Activated B cell treated with CpG ODN at 0.5 μM for 24 hours (primary cell): ENCODE results near the gene SP2. TPM values are rescaled to one million over a fixed set of nuclear protein-coding genes. Genes with fewer than 3 reads are reported as not detected.

ENCODE experiments used
- ATAC-seq: fragments of 200-7000 bp; cut with Tn5 transposase; one replicate; pipeline ENCODE4 v1.10.0; 2021; ENCODE audit warnings: low read depth, mild to moderate bottlenecking, moderate library complexity
- CTCF ChIA-PET: fragments of 350-600 bp; sonication (Branson Sonifier 250); formaldehyde crosslinking; loops from one replicate; lab custom pipeline; 2021; ENCODE audit warnings: antibody characterized with exemption; lab: Charles Lee
- POLR2A ChIA-PET: fragments of 350-600 bp; sonication (Branson Sonifier 250); formaldehyde crosslinking; loops from one replicate; lab custom pipeline; 2021; ENCODE audit warnings: antibody characterized with exemption; lab: Charles Lee
- DNase-seq: peaks from one replicate; pipeline ENCODE4 v3.0.0; 2022
- H3K27ac Mint-ChIP-seq: one replicate; pipeline ENCODE4 v1.8.0; 2020; ENCODE audit warnings: mixed read lengths
- H3K27me3 Mint-ChIP-seq: one replicate; pipeline ENCODE4 v1.8.0; 2021; ENCODE audit warnings: mixed read lengths
- H3K36me3 Mint-ChIP-seq: one replicate; pipeline ENCODE4 v1.8.0; 2021; ENCODE audit warnings: low read depth, mixed read lengths
- H3K4me1 Mint-ChIP-seq: one replicate; pipeline ENCODE4 v1.8.0; 2021; ENCODE audit warnings: mixed read lengths
- H3K4me3 Mint-ChIP-seq: one replicate; pipeline ENCODE4 v1.8.0; 2020; ENCODE audit warnings: mild to moderate bottlenecking, mixed read lengths
- H3K9me3 Mint-ChIP-seq: one replicate; pipeline ENCODE4 v1.8.0; 2020; ENCODE audit warnings: mixed read lengths
- CTCF ChIP-seq: fragments of 200-600 bp; IDR thresholded peaks from one replicate; pipeline ENCODE4 v1.8.0; 2022; ENCODE audit warnings: antibody characterized with exemption, mild to moderate bottlenecking
- intact Hi-C: fragments of 100-400 bp; cut with micrococcal nuclease; formaldehyde crosslinking; loops from one replicate; pipeline ENCODE4 v1.15.1; 2024
- total RNA-seq: library from RNA; stranded (reverse); gene quantifications from 2 replicates; pipeline ENCODE4 v1.2.3, GENCODE V29; 2022

SP2 gene
- total RNA-seq, 1 donor from 2014 or later: 28.5 TPM

DNA sequence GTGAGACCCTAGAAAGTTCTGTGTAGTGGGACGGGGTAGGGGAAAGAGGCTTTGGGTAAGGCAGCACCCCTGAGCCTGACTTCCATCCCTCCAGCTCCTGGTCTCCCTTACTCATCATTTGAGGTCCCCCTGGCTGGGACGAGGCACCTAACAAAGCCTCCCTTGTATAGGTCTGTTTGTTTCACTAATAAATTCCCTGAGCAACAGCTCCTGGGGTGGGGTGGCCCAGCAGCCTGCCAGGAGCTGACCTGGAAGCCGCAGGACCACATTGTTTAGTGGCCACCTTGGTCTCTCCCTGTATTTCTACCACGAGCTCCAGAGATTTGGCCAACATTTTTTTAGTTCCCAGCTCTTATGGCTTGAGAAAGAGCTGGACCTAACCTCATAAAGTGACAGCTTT lies 54.4 kb downstream of the SP2 start:
- ATAC-seq: no peak
- Mint-ChIP-seq H3K27me3 (no peaks in the 10 kb centered on the region), H3K4me1 (peaks cover 26% of the 10 kb centered on the region), H3K4me3 (no peak overlapping the region), H3K9me3 (no peaks in the 10 kb centered on the region), H3K36me3 (peaks cover 25% of the 10 kb centered on the region), H3K27ac (no peak overlapping the region)
- no peak for TF ChIP-seq CTCF
- no peak for DNase-seq
- intact Hi-C loops: no loop called here
- CTCF ChIA-PET: interaction anchor here (1.5 to 4.9 kb wide), 5 partner anchors 9 to 67 kb away, joined by 4 to 60 read pairs (median 10); partner anchors contain the start of genes CDK5RAP3 and PNPO
- POLR2A ChIA-PET: interaction anchor here (0.5 to 3.3 kb wide), 4 partner anchors 9 to 164 kb away, joined by 6 to 18 read pairs (median 8); partner anchors contain the start of genes CDK5RAP3 and PNPO

DNA sequence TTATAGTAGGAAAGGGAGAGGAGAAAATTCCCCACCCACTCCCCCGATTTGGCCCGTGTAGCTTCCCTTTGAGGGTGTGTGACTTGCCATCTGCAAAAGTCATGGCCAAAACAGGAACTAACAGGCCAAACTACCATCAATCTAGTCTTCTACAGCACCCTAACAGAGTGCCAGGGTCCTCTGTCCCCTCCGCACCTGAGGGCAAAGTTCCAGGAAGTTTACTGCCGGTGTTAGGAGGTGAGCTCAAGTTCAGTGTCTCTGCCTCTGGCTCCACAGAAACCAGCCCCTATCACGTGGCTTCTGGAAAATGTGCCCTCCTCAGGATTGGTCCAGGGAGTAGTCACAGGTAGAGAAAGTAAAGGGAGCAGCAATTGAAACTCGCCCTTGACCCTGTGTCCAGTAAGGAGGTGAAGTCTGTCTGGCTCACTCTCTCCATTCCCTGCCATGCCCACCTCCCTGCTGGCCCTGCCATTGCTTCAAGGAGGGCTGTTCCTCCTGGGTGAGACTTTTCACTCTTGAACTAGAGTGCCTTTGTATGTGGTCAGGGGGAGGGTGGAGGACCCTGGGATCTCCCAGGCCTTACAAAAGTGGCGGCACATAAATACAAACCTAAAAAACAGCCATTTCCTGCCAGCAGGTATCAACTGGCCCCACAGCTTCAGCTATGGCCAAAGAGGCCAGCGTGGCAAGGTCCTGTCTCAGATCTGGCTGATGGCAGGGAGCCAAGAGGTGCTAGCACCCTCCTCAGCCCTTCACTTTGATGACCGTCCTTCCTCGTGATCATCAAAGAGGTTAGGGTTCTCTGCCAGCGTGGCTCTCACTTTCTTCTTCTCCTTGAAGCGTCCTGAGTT lies 56.4 kb downstream of the SP2 start:
- ATAC-seq: no peak
- H3K4me3 Mint-ChIP-seq: no peak overlapping the region
- no peaks in the 10 kb centered on the region for H3K9me3 Mint-ChIP-seq
- peaks cover 20% of the 10 kb centered on the region for H3K4me1 Mint-ChIP-seq
- intact Hi-C loops: no loop called here
- no peaks in the 10 kb centered on the region for H3K27me3 Mint-ChIP-seq
- DNase-seq: no peak
- TF ChIP-seq CTCF: no peak
- H3K27ac Mint-ChIP-seq: no peak overlapping the region
- POLR2A ChIA-PET: interaction anchor here (1.0 to 1.3 kb wide), 2 partner anchors 57 to 121 kb away, joined by 3 to 4 read pairs; partner anchors contain the start of genes LRRC46, MRPL10 and SP2
- H3K36me3 Mint-ChIP-seq: peaks cover 8% of the 10 kb centered on the region
- CTCF ChIA-PET: interaction anchor here (0.6 to 4.9 kb wide), 4 partner anchors 11 to 65 kb away, joined by 3 to 29 read pairs (median 6); partner anchors contain the start of genes CDK5RAP3 and PNPO

DNA sequence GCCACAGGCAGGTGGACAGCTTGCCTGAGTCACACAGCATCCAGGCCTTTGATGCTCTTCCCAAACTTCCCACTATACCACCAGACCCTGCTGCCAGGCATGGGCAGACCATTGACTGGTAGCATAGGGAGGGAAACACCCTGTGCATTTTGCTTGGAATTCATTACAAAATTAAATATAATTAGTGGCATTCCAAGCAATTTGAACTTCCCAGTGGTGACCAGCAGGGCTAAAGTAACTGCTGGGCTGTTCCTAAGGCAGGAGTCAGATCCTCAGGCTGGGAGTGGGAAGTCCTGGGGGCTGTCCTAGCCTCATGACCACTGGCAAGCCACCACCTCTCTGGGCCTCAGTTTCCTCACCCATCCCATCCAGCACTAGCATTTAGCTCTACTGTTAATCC lies 57.9 kb downstream of the SP2 start:
- H3K36me3 Mint-ChIP-seq: peaks cover 4% of the 10 kb centered on the region
- H3K4me1 Mint-ChIP-seq: peaks cover 16% of the 10 kb centered on the region
- POLR2A ChIA-PET: no interaction called here
- H3K27ac Mint-ChIP-seq: no peak overlapping the region
- H3K4me3 Mint-ChIP-seq: no peak overlapping the region
- TF ChIP-seq CTCF: no peak
- ATAC-seq (no peak), DNase-seq (no peak)
- intact Hi-C loops: no loop called here
- no peaks in the 10 kb centered on the region for H3K27me3 Mint-ChIP-seq
- no peaks in the 10 kb centered on the region for H3K9me3 Mint-ChIP-seq
- CTCF ChIA-PET: interaction anchor here (0.8 kb wide), 1 partner anchor 11 kb away, joined by 3 read pairs; no protein-coding TSS in a partner anchor

- ChIA-PET POLR2A (no interaction called here), CTCF (interaction anchor here (0.9 to 2.0 kb wide), 2 partner anchors 9 to 10 kb away, joined by 3 to 9 read pairs; no protein-coding TSS in a partner anchor)
- H3K4me1 Mint-ChIP-seq: peaks cover 3% of the 10 kb centered on the region
- no peaks in the 10 kb centered on the region for H3K27me3 Mint-ChIP-seq
- ATAC-seq: no peak
- intact Hi-C loops: no loop called here
- no peak overlapping the region for H3K27ac Mint-ChIP-seq
- no peak for TF ChIP-seq CTCF
- no peaks in the 10 kb centered on the region for H3K36me3 Mint-ChIP-seq
- H3K9me3 Mint-ChIP-seq: no peaks in the 10 kb centered on the region
- DNase-seq: no peak
- no peak overlapping the region for H3K4me3 Mint-ChIP-seq
Observed at GRCh38 chr17:47955497-47956461, 59.7 kb downstream of the SP2 start.
